Lower leg skin (tissue), 4 donors: ENCODE measurements around the gene DDX1. TPM values are rescaled to one million over a fixed set of nuclear protein-coding genes. Genes with fewer than 3 reads are reported as not detected.

Experiments
- DNase-seq, 2 donors: peaks; one replicate each; pipeline ENCODE4 v3.0.0-alpha.2; 2019; ENCODE audit warnings: low spot score in 2 of 2
- H3K4me3 ChIP-seq: fragments of 200-600 bp; sonication (generic); 2 replicates; pipeline ENCODE4 v1.5.1; 2017; ENCODE audit warnings: mild to moderate bottlenecking, low read depth; ENCODE audit not compliant: poor library complexity, severe bottlenecking
- CTCF ChIP-seq, 3 donors: fragments of 450-650 bp; IDR thresholded peaks; one replicate each; pipeline ENCODE4 v1.5.1; 2016; ENCODE audit warnings: antibody characterized with exemption in 3 of 3, mild to moderate bottlenecking in 3 of 3, moderate library complexity in 2 of 3
- POLR2A ChIP-seq, 2 donors: fragments of 450-650 bp; IDR thresholded peaks; one replicate each; pipeline ENCODE4 v1.6.1; 2016 to 2017; ENCODE audit warnings: antibody characterized with exemption in 2 of 2, mild to moderate bottlenecking in 1 of 2, moderate library complexity in 1 of 2
- WGBS, 2 donors: methylation state at CpG; one replicate each; pipeline ENCODE4 v1.1.5; 2018; 5-methylcytosine and 5-hydroxymethylcytosine counted together
- intact Hi-C: fragments of 100-400 bp; cut with DNase I; formaldehyde crosslinking; loops from one replicate; pipeline ENCODE4 v1.15.0; 2023; ENCODE audit warnings: low total_unique reads
- total RNA-seq, 4 donors: library from RNA; depleted of rRNA; stranded (reverse); fragments of >200 nt; gene quantifications; one replicate each; pipeline ENCODE4 v1.1.0, GENCODE V29; 2016

DDX1 gene
- total RNA-seq, 4 donors from 2014 or later = 38.8 to 55.5 (median 44.4) TPM

GRCh38 chr2:15664273-15665066 is 72.8 kb downstream of the DDX1 start:
- no peak overlapping the region for H3K4me3 ChIP-seq
- intact Hi-C loops = no loop called here
- no peak for TF ChIP-seq POLR2A (IDR thresholded peaks at IDR 0.05)
- no peak for TF ChIP-seq CTCF (IDR thresholded peaks at IDR 0.05)
- WGBS, 2 donors = 74 to 76% methylated on average over 31 of the region's 31 CpGs
- no peak for DNase-seq

GRCh38 chr2:15665067-15665942 is 73.6 kb downstream of the DDX1 start:
- 76 to 88% methylated on average over 18 to 22 of the region's 22 CpGs for WGBS, 2 donors
- intact Hi-C loops = no loop called here
- no peak overlapping the region for H3K4me3 ChIP-seq
- no peak for DNase-seq
- TF ChIP-seq CTCF (IDR thresholded peaks at IDR 0.05) = no peak
- TF ChIP-seq POLR2A (IDR thresholded peaks at IDR 0.05) = no peak

GRCh38 chr2:15665943-15666460 is 74.3 kb downstream of the DDX1 start:
- 95 to 96% methylated on average over 9 of the region's 9 CpGs for WGBS, 2 donors
- H3K4me3 ChIP-seq = no peak overlapping the region
- TF ChIP-seq CTCF (IDR thresholded peaks at IDR 0.05) (no peak), POLR2A (IDR thresholded peaks at IDR 0.05) (no peak)
- intact Hi-C loops = no loop called here
- DNase-seq = no peak

GRCh38 chr2:15666861-15667808 is 75.5 kb downstream of the DDX1 start:
- no peak for DNase-seq
- 43 to 44% methylated on average over 16 of the region's 16 CpGs for WGBS, 2 donors
- intact Hi-C loops = no loop called here

More at GRCh38 chr2:15666861-15667808, 75.5 kb downstream of the DDX1 start:
- H3K4me3 ChIP-seq = no peak overlapping the region
- TF ChIP-seq POLR2A (IDR thresholded peaks at IDR 0.05) = no peak
- TF ChIP-seq CTCF (IDR thresholded peaks at IDR 0.05) = no peak
